ENCODE results near the gene MAPK8.

The MAPK8 gene

GRCh38 chr10:48306870-48307710, 613 bp downstream of the MAPK8 start:
- DNase-seq (ENCODE audit: extremely low read depth, low read depth), result no peak
- TF ChIP-seq, protein P1, sequence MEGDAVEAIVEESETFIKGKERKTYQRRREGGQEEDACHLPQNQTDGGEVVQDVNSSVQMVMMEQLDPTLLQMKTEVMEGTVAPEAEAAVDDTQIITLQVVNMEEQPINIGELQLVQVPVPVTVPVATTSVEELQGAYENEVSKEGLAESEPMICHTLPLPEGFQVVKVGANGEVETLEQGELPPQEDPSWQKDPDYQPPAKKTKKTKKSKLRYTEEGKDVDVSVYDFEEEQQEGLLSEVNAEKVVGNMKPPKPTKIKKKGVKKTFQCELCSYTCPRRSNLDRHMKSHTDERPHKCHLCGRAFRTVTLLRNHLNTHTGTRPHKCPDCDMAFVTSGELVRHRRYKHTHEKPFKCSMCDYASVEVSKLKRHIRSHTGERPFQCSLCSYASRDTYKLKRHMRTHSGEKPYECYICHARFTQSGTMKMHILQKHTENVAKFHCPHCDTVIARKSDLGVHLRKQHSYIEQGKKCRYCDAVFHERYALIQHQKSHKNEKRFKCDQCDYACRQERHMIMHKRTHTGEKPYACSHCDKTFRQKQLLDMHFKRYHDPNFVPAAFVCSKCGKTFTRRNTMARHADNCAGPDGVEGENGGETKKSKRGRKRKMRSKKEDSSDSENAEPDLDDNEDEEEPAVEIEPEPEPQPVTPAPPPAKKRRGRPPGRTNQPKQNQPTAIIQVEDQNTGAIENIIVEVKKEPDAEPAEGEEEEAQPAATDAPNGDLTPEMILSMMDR (IDR thresholded peaks at IDR 0.05; ENCODE audit: low read depth, low read length), result no peak

DNA sequence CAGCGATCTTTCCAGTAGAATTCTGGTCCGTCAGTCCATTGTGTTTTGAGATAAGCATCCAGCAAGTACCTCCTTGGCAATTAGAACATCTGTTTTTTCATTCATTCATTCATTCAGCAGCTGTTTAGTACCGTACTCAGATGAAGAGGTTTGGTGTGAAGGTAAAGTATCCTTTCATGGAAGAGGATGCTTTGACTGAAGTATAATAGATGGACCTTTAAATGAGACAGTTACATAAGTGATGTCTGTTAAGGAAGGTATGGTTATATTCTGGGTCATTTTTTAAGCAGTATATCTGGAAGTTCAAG, 1.2 kb downstream of the MAPK8 start:
- no peak for DNase-seq (ENCODE audit: extremely low read depth, low read depth)
- TF ChIP-seq, protein P1 (IDR thresholded peaks at IDR 0.05; ENCODE audit: low read depth, low read length), result no peak

- no peak for DNase-seq (ENCODE audit: extremely low read depth, low read depth)
- TF ChIP-seq, protein P1 (IDR thresholded peaks at IDR 0.05; ENCODE audit: low read depth, low read length), result peak; percentile 19
These were observed 3.3 kb downstream of the MAPK8 start for GRCh38 chr10:48309711-48310226.

DNA sequence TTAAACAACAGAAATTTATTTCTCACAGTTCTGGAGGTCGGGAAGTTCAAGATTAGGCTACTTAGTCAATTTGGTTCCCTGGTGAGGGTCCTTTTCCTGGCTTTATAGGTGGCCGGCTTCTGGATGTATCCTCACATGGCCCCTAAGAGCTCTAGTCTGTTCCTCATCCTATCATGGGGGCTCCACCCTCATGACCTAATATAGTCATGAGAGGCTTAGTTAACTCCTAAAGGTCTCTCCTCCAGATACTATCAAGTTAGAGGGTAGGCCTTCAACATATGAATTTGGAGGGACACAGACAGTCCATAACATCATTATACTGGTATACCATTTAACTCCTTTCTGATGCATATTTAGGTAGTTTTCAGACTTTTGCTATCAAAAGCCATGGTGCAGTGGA, 7.6 kb downstream of the MAPK8 start:
- TF ChIP-seq, protein P1 (IDR thresholded peaks at IDR 0.05; ENCODE audit: low read depth, low read length), result no peak
- no peak for DNase-seq (ENCODE audit: extremely low read depth, low read depth)

GRCh38 chr10:48316236-48316635, 9.8 kb downstream of the MAPK8 start:
- DNase-seq (ENCODE audit: extremely low read depth, low read depth), result no peak
- TF ChIP-seq, protein P1 (IDR thresholded peaks at IDR 0.05; ENCODE audit: low read depth, low read length), result no peak

GRCh38 chr10:48317321-48317990, 11.0 kb downstream of the MAPK8 start:
- TF ChIP-seq, protein P1 (IDR thresholded peaks at IDR 0.05; ENCODE audit: low read depth, low read length), result no peak

DNA sequence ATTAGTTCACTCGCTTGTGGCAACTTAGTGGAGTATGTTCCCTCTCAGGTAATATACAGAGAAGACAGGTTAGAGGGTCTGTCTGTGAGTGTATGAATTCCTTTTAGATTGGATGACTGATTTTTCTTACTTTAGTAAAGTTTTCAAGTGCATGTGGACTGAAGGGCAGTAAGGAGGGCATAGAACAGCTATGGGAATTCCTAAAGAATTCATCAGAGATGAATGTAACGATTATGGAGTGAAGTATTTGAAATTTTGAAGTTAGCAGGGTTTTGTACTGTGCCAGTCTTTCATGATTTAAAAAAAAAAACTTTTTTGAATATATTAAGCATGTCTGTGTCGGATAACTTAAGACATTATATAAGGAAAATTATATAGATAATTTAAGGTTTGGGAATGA, 15.5 kb downstream of the MAPK8 start:
- TF ChIP-seq, protein P1 (IDR thresholded peaks at IDR 0.05; ENCODE audit: low read depth, low read length), result no peak
- DNase-seq (ENCODE audit: extremely low read depth, low read depth), result no peak

More at GRCh38 chr10:48317321-48317990, 11.0 kb downstream of the MAPK8 start:
- no peak for DNase-seq (ENCODE audit: extremely low read depth, low read depth)

Measured in AG09319 (cell line).